ENCODE data around the gene CLDN15. TPM values are rescaled to one million over a fixed set of nuclear protein-coding genes. Genes with fewer than 3 reads are reported as not detected.
A peak's percentile ranks its signal among the peaks of the same experiment; 100 is the strongest.

The CLDN15 gene
- total RNA-seq, 1 experiment from 2014 or later, result 9.7 TPM

DNA sequence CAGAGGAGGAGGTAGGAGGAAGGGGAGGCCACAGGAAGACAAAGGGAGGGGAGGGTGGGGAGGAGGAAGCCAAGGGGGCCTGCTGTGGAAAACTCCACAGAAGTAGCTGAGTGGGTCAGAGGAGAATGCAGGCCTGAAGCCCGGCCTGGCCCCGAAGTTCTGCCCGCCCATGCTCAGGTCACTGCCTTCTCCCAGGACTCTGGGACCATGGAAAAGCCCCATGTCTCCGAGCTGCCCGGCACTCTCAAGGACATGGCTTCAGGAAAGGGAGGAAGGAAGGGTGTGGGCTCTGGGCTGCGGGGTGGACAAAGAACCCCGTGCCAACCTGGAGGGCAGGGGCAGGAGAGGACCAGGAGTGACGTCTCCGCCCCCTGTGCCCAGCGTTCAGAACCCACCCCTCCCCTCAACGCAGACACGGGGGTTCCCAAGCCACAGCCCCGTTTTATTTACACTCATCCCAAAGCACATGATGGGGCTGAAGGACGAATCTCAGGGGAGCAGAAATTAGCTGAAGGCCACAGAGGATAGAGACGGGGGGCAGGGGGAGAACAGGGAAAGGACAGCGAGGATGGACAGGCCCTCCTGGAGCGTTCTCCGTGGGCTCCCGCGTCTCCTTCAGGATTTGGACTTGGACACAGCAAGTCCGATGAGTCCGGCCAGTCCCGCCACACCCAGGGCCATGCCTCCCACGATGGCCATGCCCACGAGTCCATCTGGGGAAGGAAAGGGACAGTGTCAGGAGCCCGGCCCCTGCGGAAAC is 1.8 kb upstream of the CLDN15 start:
- H3K9me3 Mint-ChIP-seq, result no peaks in the 10 kb centered on the region
- H3K9ac ChIP-seq (ENCODE audit: extremely low read depth, insufficient read length, low read length), result no peak overlapping the region
- peaks cover 6% of the 10 kb centered on the region for H3K23me2 ChIP-seq (ENCODE audit: insufficient read length, low read depth, low read length, poor library complexity, severe bottlenecking)
- H3K4ac ChIP-seq (ENCODE audit: low read depth, low read length), result no peak overlapping the region
- no peak overlapping the region for H3K56ac ChIP-seq (ENCODE audit: insufficient read length, low read depth, low read length)
- no peak overlapping the region for H3K23ac ChIP-seq (ENCODE audit: insufficient read length, low read depth, low read length)
- DNase-seq, result no peak
- no peak overlapping the region for H2AK5ac ChIP-seq (ENCODE audit: insufficient read length, low read length)
- TF ChIP-seq, protein P1, sequence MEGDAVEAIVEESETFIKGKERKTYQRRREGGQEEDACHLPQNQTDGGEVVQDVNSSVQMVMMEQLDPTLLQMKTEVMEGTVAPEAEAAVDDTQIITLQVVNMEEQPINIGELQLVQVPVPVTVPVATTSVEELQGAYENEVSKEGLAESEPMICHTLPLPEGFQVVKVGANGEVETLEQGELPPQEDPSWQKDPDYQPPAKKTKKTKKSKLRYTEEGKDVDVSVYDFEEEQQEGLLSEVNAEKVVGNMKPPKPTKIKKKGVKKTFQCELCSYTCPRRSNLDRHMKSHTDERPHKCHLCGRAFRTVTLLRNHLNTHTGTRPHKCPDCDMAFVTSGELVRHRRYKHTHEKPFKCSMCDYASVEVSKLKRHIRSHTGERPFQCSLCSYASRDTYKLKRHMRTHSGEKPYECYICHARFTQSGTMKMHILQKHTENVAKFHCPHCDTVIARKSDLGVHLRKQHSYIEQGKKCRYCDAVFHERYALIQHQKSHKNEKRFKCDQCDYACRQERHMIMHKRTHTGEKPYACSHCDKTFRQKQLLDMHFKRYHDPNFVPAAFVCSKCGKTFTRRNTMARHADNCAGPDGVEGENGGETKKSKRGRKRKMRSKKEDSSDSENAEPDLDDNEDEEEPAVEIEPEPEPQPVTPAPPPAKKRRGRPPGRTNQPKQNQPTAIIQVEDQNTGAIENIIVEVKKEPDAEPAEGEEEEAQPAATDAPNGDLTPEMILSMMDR (conservative IDR thresholded peaks at IDR 0.05), result no peak
- H3K36me3 Mint-ChIP-seq (ENCODE audit: insufficient read depth in 1 of 3, low read depth in 3 of 3), result peaks cover 3 to 29% (median 4%) of the 10 kb centered on the region in 3 experiments; a peak in 5 of 7 replicates
- no peaks in the 10 kb centered on the region for H3K79me1 ChIP-seq (ENCODE audit: insufficient read depth, low read depth, low read length, poor library complexity, severe bottlenecking)
- H3K9me3 ChIP-seq (ENCODE audit: control insufficient read depth, low read depth, low read length), result no peaks in the 10 kb centered on the region
- H3K14ac ChIP-seq (ENCODE audit: insufficient read depth, low read length), result no peak overlapping the region
- H4K8ac ChIP-seq (replicated peaks; ENCODE audit: insufficient read length, low read depth, low read length), result no peak overlapping the region
- H4K91ac ChIP-seq (ENCODE audit: insufficient read length, low read depth, low read length), result no peak overlapping the region
- H3K27me3 Mint-ChIP-seq (ENCODE audit: low read depth), result no peaks in the 10 kb centered on the region
- no peaks in the 10 kb centered on the region for H3K79me2 ChIP-seq (ENCODE audit: insufficient read depth, low read length)
- H4K5ac ChIP-seq (ENCODE audit: insufficient read length, low read depth, low read length), result no peak overlapping the region
- H3K27me3 ChIP-seq (ENCODE audit: insufficient read depth, low read length), result no peaks in the 10 kb centered on the region
- H3K18ac ChIP-seq (ENCODE audit: insufficient read length, low read depth, low read length), result no peak overlapping the region
- H3K4me2 ChIP-seq (ENCODE audit: insufficient read depth, insufficient read length, low read length), result no peak overlapping the region
- no peak overlapping the region for H2AFZ ChIP-seq (ENCODE audit: low read length)
- no peak overlapping the region for H3K4me3 Mint-ChIP-seq
- no peak overlapping the region for H2BK15ac ChIP-seq (ENCODE audit: low read depth, low read length)
- H3K27ac ChIP-seq (ENCODE audit: insufficient read length, low read depth, low read length), result no peak overlapping the region
- no peak overlapping the region for H2BK20ac ChIP-seq (ENCODE audit: low read depth, low read length, poor library complexity, severe bottlenecking)
- no peak overlapping the region for H2BK120ac ChIP-seq (ENCODE audit: low read depth, low read length, poor library complexity, severe bottlenecking)
- peaks cover 12 to 24% of the 10 kb centered on the region in 2 experiments for H3K4me1 Mint-ChIP-seq
- peaks cover 2% of the 10 kb centered on the region for H4K20me1 ChIP-seq (ENCODE audit: control insufficient read depth, insufficient read depth, insufficient read length)
- peak overlapping the region in 1 of 3 experiments; percentile 47; a peak in 3 of 7 replicates for H3K27ac Mint-ChIP-seq
- H2BK5ac ChIP-seq (ENCODE audit: insufficient read length, low read length), result no peak overlapping the region
- WGBS (ENCODE audit: extremely low coverage, insufficient read length, low lambda C conversion rate), result no CpG with 5 or more reads among the region's 27 CpGs
- no peaks in the 10 kb centered on the region for H3K4me1 ChIP-seq (ENCODE audit: insufficient read depth, low read length)
- no peak overlapping the region for H2BK12ac ChIP-seq (ENCODE audit: insufficient read length, low read depth, low read length)
- H3T11ph ChIP-seq (ENCODE audit: low read length), result no peak overlapping the region

Data from H9 (cell line).